GM12892 (cell line): ENCODE measurements around the gene HGS.
"Not testable (repeated sequence)": the region's sequence is repeated elsewhere in the genome, so short reads cannot be mapped to it uniquely, and the experiment has no call there.

Experiments
- POLR2A ChIP-seq: IDR thresholded peaks from 2 replicates; pipeline ENCODE4 v1.6.1; 2011; ENCODE audit warnings: low read depth, low read length, control low read depth
- POLR2AphosphoS5 ChIP-seq: IDR thresholded peaks from 2 replicates; pipeline ENCODE4 v1.6.1; 2011; ENCODE audit warnings: low read depth, low read length, control low read depth

GRCh38 chr17:81675515-81676221 lies 8.1 kb upstream of the HGS start:
- not testable (repeated sequence) for TF ChIP-seq POLR2AphosphoS5, POLR2A
